OCI-LY3 (cell line): ENCODE data around the gene BCL2L2.

ENCODE experiments used
- H2AFZ ChIP-seq: fragments of 200-600, 300-600 bp; shearing (Covaris generic); 2 replicates; pipeline ENCODE4 v1.6.0; 2014; ENCODE audit warnings: antibody characterized with exemption, low read depth, low read length
- H3K27ac ChIP-seq: fragments of 200-600, 300-600 bp; sonication (generic); 2 replicates; pipeline ENCODE4 v1.5.1; 2014; ENCODE audit warnings: mild to moderate bottlenecking, low read length, moderate library complexity, mixed read lengths
- H3K27me3 ChIP-seq: fragments of 200-600, 300-600 bp; sonication (generic); 2 replicates; pipeline ENCODE4 v1.6.1; 2014; ENCODE audit warnings: low read depth, low read length, mixed read lengths
- H3K36me3 ChIP-seq: fragments of 200-600, 300-600 bp; sonication (generic); replicated peaks from 2 replicates; pipeline ENCODE3; 2014; ENCODE audit warnings: low read depth, low read length, mixed read lengths
- H3K4me1 ChIP-seq: fragments of 300-600, 200-600 bp; sonication (generic); 2 replicates; pipeline ENCODE4 v1.6.1; 2014; ENCODE audit warnings: low read length, mixed read lengths
- H3K4me2 ChIP-seq: fragments of 200-600, 300-600 bp; sonication (generic); 2 replicates; pipeline ENCODE4 v1.6.1; 2014; ENCODE audit warnings: low read length, mixed read lengths
- H3K4me3 ChIP-seq: fragments of 300-600, 200-600 bp; sonication (generic); 2 replicates; pipeline ENCODE4 v1.5.1; 2014; ENCODE audit warnings: antibody characterized with exemption, mild to moderate bottlenecking, low read length, moderate library complexity
- H3K79me2 ChIP-seq: fragments of 300-600, 200-600 bp; shearing (Covaris generic); 2 replicates; pipeline ENCODE4 v1.6.1; 2014; ENCODE audit warnings: mild to moderate bottlenecking, low read length, mixed read lengths
- H3K9ac ChIP-seq: fragments of 300-600, 200-600 bp; shearing (Covaris generic); 2 replicates; pipeline ENCODE4 v1.6.0; 2014; ENCODE audit warnings: mild to moderate bottlenecking, low read length, moderate library complexity
- H3K9me3 ChIP-seq: fragments of 200-600, 300-600 bp; shearing (Covaris generic); 2 replicates; pipeline ENCODE4 v1.6.1; 2014; ENCODE audit warnings: low read length, mixed read lengths; ENCODE audit not compliant: insufficient read depth
- H4K20me1 ChIP-seq: fragments of 200-600, 300-600 bp; sonication (generic); 2 replicates; pipeline ENCODE4 v1.6.1; 2016; ENCODE audit warnings: low read length, mixed read lengths; ENCODE audit not compliant: insufficient read depth
- EZH2phosphoT487 ChIP-seq: fragments of 200-600 bp; shearing (Covaris generic); IDR thresholded peaks from 2 replicates; pipeline ENCODE4 v1.6.1; 2018; ENCODE audit warnings: antibody characterized with exemption, mixed run types, low read depth
- TF ChIP-seq, protein P1 (sequence below): fragments of 200-600, 300-600 bp; sonication (generic); IDR thresholded peaks from 2 replicates; pipeline ENCODE4 v1.5.1; 2014; ENCODE audit warnings: antibody characterized with exemption, low read length, low read depth

The BCL2L2 gene

DNA sequence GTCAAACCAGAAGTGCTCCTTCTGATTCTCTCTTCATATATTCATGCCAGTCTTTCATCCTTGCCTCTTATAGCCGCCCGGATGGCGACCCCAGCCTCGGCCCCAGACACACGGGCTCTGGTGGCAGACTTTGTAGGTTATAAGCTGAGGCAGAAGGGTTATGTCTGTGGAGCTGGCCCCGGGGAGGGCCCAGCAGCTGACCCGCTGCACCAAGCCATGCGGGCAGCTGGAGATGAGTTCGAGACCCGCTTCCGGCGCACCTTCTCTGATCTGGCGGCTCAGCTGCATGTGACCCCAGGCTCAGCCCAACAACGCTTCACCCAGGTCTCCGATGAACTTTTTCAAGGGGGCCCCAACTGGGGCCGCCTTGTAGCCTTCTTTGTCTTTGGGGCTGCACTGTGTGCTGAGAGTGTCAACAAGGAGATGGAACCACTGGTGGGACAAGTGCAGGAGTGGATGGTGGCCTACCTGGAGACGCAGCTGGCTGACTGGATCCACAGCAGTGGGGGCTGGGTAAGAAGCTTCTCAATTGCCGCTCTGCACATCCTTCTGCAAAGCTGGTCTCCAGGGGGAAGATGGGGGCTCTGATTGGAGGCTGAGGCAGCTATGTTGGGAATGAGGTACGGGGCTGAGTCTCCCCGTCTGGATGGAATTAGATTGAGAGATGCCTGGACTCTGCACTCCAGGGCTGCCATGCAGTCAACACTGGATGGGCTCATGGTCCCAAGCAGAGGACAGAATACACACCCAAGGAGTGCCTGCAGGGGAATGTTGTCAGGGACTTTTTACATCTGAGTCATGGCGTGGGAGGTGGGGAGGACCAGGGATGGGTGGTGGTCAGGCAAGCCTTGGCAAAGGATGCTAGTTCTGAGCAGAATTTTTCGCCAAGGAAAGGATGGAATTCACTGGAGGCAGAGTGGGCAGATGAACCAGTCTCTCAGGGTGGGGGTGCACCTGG lies 1.3 kb downstream of the BCL2L2 start:
- H3K27ac ChIP-seq, result no peak overlapping the region
- no peaks in the 10 kb centered on the region for H3K9me3 ChIP-seq
- peak overlapping the region; percentile 94 for H3K4me2 ChIP-seq
- TF ChIP-seq EZH2phosphoT487, result no peak
- TF ChIP-seq, protein P1, sequence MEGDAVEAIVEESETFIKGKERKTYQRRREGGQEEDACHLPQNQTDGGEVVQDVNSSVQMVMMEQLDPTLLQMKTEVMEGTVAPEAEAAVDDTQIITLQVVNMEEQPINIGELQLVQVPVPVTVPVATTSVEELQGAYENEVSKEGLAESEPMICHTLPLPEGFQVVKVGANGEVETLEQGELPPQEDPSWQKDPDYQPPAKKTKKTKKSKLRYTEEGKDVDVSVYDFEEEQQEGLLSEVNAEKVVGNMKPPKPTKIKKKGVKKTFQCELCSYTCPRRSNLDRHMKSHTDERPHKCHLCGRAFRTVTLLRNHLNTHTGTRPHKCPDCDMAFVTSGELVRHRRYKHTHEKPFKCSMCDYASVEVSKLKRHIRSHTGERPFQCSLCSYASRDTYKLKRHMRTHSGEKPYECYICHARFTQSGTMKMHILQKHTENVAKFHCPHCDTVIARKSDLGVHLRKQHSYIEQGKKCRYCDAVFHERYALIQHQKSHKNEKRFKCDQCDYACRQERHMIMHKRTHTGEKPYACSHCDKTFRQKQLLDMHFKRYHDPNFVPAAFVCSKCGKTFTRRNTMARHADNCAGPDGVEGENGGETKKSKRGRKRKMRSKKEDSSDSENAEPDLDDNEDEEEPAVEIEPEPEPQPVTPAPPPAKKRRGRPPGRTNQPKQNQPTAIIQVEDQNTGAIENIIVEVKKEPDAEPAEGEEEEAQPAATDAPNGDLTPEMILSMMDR, result no peak
- peaks cover 10% of the 10 kb centered on the region for H3K79me2 ChIP-seq
- H3K9ac ChIP-seq, result no peak overlapping the region
- peaks cover 5% of the 10 kb centered on the region for H3K36me3 ChIP-seq
- no peak overlapping the region for H2AFZ ChIP-seq
- H3K4me1 ChIP-seq, result peaks cover 16% of the 10 kb centered on the region
- no peaks in the 10 kb centered on the region for H3K27me3 ChIP-seq
- peak overlapping the region; percentile 96 for H3K4me3 ChIP-seq
- H4K20me1 ChIP-seq, result no peaks in the 10 kb centered on the region

DNA sequence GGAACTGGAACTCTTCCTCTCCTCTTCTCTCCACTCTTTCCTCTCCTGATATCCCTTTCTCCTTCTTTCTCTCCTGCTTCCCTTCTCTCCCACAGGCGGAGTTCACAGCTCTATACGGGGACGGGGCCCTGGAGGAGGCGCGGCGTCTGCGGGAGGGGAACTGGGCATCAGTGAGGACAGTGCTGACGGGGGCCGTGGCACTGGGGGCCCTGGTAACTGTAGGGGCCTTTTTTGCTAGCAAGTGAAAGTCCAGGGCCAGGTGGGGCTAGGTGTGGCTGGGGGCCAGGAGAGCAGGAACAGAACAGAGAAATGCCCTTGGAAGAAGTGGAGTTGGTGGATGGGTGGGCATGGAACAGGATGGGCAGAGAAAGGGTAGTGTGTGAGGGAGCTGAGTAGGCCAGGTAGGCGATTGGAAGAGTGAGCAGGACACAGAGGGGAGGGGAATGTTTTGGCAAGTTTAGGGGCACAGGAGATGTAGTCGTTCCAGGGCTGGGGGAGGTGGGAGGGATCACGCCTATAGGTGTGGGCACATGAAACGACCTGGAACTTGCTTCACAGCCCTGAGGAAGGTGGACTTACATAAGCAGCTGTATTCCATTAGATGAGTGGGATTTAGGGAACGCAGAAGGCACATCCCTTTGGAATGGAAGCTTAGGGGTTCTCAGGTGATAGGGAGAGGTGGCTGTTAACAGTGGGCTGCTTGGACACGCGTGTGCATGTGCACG lies 2.2 kb downstream of the BCL2L2 start:
- Histone ChIP-seq H3K9ac (no peak overlapping the region), H3K4me2 (no peak overlapping the region), H3K4me3 (no peak overlapping the region)

DNA sequence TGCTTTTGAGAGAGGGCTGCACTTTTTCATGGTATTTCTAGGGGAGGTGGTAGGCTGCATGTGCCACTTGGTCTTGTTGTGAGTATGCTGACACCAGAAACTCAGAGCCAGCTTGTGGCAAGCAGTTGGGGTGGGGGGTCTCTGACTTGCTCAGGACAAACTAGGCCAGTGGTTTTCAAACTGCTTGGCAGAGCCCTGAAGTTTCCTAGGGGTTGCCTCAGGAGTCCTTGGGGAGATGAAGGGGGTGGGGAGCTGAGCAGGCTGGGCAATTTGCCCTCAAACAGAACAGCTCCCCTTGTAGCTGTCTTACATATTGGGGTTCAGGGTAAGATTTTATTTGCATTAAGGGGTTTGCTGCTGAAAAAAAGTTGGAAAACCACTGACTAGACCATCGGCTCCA lies 3.9 kb downstream of the BCL2L2 start:
- Histone ChIP-seq H3K4me1 (peaks cover 12% of the 10 kb centered on the region), H3K36me3 (peaks cover 5% of the 10 kb centered on the region), H3K9ac (no peak overlapping the region), H3K27me3 (no peaks in the 10 kb centered on the region), H3K4me3 (no peak overlapping the region), H3K9me3 (no peaks in the 10 kb centered on the region), H2AFZ (no peak overlapping the region), H4K20me1 (no peaks in the 10 kb centered on the region), H3K79me2 (peaks cover 10% of the 10 kb centered on the region), H3K4me2 (no peak overlapping the region), H3K27ac (no peak overlapping the region)
- TF ChIP-seq, protein P1, result no peak
- TF ChIP-seq EZH2phosphoT487, result no peak

More for the DNA sequence above, 2.2 kb downstream of the BCL2L2 start:
- Histone ChIP-seq H3K9me3 (no peaks in the 10 kb centered on the region), H4K20me1 (no peaks in the 10 kb centered on the region), H3K4me1 (peaks cover 13% of the 10 kb centered on the region), H2AFZ (no peak overlapping the region), H3K79me2 (peaks cover 10% of the 10 kb centered on the region), H3K27me3 (no peaks in the 10 kb centered on the region), H3K27ac (no peak overlapping the region), H3K36me3 (peaks cover 5% of the 10 kb centered on the region)
- TF ChIP-seq, protein P1, result no peak
- no peak for TF ChIP-seq EZH2phosphoT487

DNA sequence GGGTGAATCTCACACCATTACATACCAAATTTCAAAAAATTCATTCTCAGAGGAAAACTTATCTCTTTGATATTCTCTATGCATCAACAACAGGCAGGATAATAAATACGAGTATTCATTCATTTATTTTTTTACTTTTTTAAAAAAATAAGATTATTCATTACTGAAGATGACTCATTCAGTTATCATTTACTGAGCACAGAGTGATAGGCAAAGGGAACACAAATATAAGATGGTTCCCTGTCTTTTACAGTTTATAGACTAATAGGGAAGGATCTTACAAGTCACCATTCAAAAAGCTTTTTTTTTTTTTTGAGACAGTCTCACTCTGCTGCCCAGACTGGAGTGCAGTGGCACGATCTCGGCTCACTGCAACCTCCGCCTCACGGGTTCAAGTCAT lies 9.7 kb downstream of the BCL2L2 start:
- no peak overlapping the region for H3K4me3 ChIP-seq
- peaks cover 7% of the 10 kb centered on the region; the same call in 1 of the 2 replicates for H3K79me2 ChIP-seq
- peaks cover 9% of the 10 kb centered on the region for H3K4me1 ChIP-seq
- TF ChIP-seq, protein P1, result no peak
- TF ChIP-seq EZH2phosphoT487, result no peak
- no peak overlapping the region for H2AFZ ChIP-seq
- H3K27me3 ChIP-seq, result no peaks in the 10 kb centered on the region
- no peaks in the 10 kb centered on the region for H3K9me3 ChIP-seq
- H3K9ac ChIP-seq, result no peak overlapping the region
- H4K20me1 ChIP-seq, result no peaks in the 10 kb centered on the region
- H3K27ac ChIP-seq, result no peak overlapping the region
- no peaks in the 10 kb centered on the region for H3K36me3 ChIP-seq
- no peak overlapping the region for H3K4me2 ChIP-seq
